Measurements from ENCODE around the gene CHMP6.

Gene CHMP6

DNA sequence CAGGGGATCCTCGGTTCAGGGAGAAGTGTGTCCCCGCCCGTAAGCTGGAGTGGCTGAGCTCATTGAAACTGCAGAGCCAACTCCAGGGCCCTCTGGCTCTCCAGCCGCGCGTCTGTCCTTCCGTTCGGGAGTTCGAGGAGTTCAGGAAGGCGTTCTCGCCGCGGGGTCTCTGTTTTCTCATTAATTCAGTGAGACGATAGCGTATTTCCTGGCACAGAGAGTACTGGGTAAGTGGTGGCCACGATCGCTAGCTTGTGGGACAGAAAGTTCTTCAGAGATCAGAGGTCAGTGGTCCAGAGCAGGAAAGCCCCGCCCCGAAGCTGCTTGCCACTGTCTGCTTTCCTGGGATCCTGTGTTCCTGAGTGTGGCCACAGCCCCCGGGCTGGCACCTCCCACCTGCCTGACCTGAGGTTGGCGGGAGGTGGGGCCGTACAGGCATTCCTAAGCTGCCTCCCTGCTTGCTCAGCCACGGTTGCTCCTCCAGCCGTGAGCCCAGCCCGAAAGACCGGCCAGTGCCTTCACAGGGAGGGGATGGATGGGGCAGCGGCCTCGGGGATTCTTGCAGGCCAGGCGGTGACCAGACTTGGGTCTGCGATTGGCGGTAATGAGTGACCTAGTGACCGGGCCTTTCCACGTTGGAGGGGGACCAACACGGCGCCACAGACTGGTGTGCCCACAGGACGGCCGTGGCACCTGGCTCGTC, 52.2 kb downstream of the CHMP6 start:
- DNase-seq: peak; percentile 76

DNA sequence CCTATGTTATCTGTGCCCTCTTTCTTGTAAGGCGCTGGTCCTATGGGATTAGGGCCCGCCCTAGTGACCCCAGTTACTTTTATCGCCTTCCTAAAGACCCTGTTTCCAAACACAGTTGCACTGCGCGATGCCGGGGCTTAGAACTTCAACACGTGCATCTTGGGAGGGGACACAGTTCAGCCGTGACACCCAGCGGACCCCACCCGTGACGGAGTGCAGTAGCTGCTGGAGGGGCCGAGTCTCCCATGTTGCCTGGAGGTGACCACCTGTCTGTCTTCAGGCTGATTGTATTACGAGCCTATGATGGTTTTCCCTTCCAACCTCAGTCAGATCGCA, 52.8 kb downstream of the CHMP6 start:
- DNase-seq: peak; percentile 66

DNA sequence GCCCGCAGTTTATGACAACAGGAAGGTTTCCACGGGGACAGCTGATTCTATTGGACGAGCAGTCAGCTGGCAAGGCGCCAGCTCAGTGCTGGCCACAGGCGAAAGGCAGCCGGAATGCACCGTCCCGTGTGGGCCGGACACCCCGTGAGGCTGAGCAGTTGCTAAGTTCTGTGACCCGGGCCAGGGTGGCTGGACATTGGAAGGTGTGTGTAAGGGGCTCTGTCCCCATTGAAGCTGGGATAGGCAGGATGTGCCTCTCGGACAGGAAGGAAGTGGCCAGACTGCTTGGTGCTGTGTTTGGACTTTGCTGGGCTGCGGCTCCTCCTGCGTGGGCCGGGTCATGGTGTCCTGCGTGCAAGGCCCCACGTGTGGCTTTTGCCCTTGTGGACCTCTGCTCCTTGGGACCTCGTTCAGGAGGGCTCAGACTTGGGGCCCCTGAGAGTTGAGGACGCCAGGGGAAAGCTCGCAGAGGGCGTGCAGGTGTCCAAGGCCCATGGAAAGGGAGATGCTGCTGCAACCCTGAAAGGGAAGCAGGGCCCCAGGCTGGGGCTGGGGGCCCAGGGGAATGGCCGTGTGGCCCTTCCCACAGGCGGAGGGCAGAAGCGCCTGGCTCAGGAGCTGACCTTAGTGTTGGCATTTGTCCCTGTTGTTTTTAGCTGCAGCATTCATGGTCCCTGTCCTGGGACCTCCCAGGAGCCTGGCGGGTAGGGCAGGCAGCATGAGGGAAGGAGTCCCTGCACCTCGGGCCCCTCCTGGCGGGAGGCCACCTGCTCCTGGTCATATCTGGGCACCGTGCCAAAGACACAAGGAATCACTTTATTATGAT, 53.3 kb downstream of the CHMP6 start:
- peak; percentile 81 for DNase-seq

DNA sequence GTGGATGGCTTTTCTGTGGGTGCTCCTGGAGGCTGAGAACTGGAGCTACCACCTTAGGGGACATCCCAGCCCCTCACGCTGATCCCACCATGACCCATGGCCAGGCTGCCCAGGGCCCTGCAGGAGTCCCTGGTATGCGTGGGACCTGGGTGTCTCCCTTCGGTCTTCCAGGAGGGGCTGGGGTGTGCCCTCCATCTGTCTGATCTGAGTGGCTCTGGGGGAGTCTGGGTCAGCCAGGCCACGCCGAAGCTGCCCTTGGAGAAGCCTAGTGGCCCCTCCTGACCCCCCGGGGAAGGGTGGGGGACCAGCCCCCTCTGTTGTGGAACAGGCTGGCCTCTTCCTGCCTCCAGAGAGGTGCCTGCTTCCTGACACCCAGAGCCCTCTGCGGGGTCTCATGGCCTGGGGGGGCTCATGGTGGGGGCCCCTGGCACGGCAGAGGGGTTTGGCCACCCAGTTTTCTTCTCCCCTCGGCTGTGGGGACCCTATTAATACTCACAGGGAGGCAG, 54.0 kb downstream of the CHMP6 start:
- DNase-seq: no peak

DNA sequence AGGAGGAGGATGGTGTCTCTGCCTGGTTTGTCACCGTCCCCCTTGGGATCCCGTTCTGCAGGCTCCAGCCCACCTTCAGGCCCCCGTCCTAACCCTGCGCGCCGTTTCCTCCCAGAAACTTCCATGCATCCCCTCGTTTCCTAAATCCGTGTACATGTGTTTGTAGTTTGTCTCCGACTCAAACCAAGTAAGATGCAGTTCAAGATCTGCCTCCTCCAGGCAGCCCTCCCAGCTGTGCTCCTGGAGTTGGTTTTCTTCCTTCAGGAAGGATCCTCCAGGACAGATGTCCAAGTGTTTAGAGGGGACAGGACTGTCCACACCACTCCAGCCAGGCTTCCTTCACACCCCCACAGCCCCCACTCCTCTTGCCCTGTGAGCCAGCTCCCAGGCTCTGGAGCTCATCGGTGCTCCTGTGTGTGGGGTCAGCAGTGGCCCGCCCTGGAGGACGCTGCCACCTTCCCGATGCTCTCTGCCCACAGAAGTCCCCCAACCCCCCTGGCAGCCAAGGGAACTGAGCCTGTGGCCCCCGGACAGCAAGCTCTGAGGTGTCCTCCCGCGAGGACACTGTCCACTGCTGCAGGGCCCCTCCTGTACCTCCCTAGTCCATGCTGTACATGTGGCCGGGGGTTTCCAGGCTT, 54.6 kb downstream of the CHMP6 start:
- no peak for DNase-seq

DNA sequence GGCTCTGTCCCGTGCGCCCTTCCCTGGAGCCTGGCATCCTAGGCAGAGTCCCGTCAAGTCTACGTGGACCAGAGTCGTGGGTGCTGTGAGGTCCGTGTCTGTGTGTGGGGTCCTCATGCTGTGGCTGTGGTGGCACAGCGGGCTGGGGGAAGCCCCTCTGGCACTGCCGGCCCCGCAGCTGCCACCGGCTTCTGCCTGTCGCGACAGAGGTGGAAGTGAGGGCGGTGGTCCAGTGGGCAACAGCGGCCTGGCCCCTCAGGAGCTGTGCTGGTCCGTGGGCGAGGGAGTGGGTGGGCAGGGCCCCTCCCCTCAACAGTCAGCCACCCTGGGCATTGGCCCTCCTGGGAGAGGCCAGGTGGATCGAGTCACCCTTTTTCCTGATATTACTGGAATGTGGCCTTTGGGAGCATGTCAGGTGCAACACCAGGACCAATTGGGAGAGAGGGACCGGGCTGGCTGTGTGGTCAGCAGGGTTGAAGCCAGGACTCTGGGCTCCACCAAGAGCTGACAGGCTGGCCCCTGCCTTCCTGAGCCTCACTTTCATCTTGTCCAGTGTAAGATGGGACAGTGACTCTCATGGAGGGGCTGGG, 55.2 kb downstream of the CHMP6 start:
- no peak for DNase-seq

DNA sequence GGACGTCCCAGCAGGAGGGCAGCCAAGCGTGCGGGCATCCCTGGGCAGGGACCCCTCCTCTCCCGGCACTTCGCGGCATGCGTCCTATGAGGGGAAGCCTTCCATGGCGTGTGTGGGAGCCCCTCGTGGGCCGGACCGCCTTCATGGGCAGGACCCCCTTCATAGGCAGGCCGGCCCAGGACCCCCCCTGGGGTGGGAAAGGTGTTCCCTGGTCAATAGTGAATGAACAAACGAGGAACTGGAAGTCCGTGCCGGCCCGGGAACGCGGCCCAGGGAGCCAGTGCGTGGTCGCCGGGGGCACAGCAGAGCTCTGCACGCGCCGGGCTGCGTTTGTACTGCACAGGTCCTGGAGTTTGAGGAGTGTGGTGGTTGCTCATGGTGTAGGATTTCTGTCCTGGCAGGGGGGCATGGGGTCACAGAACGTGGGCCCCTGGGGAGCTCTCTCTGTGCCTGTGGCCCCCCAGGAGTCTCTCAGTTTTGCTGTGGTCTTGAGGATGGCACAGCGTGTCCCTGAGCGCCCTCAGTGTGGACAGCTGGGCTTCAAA, 57.3 kb downstream of the CHMP6 start:
- DNase-seq: no peak

DNA sequence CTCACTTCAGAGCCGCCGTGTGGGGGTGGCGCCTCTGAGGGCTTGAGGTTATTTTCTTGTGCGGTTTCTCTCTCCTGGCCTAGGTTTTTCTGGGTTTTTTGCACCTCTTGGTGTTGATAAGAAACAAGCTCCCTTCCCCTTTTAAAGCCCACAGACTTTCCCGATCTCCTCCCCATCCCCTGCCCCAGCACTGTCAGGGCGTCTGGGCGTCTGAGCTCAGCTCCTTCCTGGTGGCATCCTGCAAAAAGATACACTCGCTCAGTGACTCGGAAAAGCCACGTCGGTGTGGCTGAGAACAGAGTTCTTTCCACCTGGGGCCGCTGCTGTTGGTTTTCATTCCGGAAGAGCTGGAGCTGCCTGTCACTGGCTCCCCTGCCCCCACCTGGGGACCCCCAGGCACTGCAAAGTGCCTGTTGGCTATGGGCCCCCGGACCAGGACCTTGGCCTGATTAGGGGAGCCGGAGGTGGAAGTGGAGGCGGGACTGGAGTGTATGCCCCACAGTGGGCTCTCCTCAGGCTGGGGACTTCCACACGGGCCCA, 57.8 kb downstream of the CHMP6 start:
- no peak for DNase-seq

Data from right kidney (tissue), 1 donor.